Coronary artery (tissue), 2 donors: Measurements from ENCODE around the gene MIEF1.

Experiments
- DNase-seq: peaks from one replicate; pipeline ENCODE4 v3.0.0-alpha.2; 2017; ENCODE audit warnings: low spot score
- H3K27ac ChIP-seq, 2 donors: fragments of 200-600 bp; sonication (generic); one replicate each; pipeline ENCODE4 v1.5.1; 2016 to 2019
- H3K4me3 ChIP-seq: fragments of 200-600 bp; sonication (generic); 2 replicates; pipeline ENCODE4 v1.5.1; 2016; ENCODE audit warnings: mild to moderate bottlenecking, moderate library complexity
- TF ChIP-seq, protein P1 (sequence below): fragments of 200-600 bp; sonication (generic); IDR thresholded peaks from one replicate; pipeline ENCODE4 v1.5.1; 2019; ENCODE audit warnings: antibody characterized with exemption

Gene MIEF1

DNA sequence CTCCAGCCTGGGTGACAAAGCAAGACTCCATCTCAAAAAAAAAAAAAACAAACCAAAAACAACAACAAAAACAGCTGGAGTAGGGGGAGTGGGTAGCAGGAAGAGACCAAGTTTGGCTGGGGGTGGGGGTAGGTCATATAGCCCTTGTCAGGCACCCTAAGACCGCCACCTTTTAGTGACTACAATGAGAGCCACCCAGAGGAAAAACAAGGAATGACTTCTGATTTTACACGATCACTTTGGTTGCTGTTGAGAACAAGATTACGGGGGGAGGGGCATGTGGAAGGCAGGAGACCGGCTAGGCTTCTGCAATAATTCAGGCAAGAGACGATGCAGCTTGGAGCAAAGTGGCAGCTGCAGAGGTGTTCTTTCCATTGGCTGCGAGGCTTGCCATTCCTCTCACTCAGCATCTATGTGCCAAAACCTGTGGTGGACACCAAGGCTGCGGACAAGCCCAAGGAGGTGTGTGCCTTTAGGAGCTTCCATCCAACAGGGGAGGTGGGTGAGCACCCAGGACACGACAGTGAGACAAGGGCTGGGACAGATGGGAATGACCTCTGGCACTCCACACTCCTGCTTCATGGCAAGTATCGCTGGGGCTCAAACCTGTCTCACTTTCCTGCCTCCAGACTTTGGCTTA lies 28.7 kb downstream of the MIEF1 start:
- DNase-seq: no peak
- H3K4me3 ChIP-seq: peak overlapping the region; percentile 97
- TF ChIP-seq, protein P1, sequence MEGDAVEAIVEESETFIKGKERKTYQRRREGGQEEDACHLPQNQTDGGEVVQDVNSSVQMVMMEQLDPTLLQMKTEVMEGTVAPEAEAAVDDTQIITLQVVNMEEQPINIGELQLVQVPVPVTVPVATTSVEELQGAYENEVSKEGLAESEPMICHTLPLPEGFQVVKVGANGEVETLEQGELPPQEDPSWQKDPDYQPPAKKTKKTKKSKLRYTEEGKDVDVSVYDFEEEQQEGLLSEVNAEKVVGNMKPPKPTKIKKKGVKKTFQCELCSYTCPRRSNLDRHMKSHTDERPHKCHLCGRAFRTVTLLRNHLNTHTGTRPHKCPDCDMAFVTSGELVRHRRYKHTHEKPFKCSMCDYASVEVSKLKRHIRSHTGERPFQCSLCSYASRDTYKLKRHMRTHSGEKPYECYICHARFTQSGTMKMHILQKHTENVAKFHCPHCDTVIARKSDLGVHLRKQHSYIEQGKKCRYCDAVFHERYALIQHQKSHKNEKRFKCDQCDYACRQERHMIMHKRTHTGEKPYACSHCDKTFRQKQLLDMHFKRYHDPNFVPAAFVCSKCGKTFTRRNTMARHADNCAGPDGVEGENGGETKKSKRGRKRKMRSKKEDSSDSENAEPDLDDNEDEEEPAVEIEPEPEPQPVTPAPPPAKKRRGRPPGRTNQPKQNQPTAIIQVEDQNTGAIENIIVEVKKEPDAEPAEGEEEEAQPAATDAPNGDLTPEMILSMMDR: no peak
- no peak overlapping the region for H3K27ac ChIP-seq

DNA sequence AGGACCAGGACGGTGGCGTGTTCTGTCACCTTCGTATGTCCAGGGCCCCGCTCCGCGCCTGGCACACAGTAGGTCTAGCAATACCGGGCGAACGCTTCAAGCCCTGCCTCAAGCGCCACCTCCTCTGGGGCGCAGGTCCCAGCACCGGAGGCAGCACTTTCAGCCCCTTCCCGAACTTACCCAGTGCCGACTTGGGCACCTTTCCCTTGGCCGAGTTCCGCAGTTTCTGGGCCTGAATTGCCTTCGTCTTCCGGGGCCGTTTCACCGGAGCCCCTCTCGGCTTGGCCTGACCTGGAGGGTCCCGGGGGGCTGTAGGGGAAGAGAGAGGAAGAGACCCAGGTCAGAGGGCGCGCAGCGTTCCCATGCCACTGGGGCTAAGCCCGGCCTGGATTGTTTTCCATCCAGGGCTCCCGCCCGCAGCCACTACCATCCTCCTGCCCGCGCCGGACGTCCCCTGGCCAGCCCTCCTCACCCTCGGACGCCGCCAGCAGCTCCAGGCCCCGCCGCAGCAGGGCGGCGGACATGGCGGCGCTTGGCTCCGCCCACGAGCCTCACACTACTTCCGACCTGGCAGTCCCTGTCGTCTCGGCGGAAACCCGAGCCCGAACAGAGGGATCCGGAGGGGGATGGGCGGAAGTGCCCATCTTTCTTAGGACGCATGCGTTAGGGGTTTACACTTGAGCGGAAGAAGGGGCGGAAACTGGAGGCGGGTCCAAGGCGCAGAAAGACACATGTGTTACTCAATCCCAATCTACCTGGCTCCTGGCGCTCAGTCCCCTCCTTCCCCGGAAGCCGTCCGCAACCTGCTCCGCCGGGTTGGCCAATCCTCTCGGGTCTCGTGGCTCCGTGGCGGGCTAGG lies 30.4 kb downstream of the MIEF1 start, which contains the start of gene RPS19BP1:
RPS19BP1 (minus strand) TSS at position 534 of the 859 bp plus-strand sequence; CDS start at position 524, 10 bp downstream.
- H3K27ac ChIP-seq: peak within 1 kb of the TSS; percentile 81 to 92
- TF ChIP-seq, protein P1: no peak

DNA sequence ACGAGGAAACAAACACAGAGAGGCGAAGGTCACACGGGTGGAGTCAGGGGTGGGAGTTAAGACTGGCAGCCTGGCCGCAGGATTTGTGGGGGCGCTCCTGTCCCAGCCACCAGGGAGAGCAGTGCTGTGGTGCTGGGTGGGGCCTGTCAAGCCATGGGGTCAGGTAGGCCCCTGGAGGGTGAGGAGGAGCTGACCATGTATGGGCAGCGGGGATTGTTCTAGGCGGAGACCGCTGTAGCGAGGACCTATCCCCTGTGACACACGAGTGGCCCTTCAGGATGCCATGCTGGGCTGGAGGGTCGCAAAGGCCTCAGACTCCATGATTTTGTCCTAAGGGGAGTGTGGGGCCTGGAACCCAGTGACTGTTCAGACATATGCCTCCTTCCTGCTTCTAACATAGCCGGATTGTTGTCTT lies 32.0 kb downstream of the MIEF1 start:
- no peak overlapping the region for H3K4me3 ChIP-seq
- DNase-seq: no peak

More for the DNA sequence above, 30.4 kb downstream of the MIEF1 start, which contains the start of gene RPS19BP1:
- H3K4me3 ChIP-seq: peak within 1 kb of the TSS; percentile 97
- DNase-seq: peak; percentile 99

GRCh38 chr22:39534591-39535356 lies 32.7 kb downstream of the MIEF1 start:
- DNase-seq: no peak
- Histone ChIP-seq H3K27ac (peak overlapping the region in 1 of 2 donors; percentile 35), H3K4me3 (peak overlapping the region; percentile 39)
- TF ChIP-seq, protein P1: peak; percentile 96

More for the DNA sequence above, 32.0 kb downstream of the MIEF1 start:
- TF ChIP-seq, protein P1: no peak
- peak overlapping the region in 1 of 2 donors; percentile 35 for H3K27ac ChIP-seq

DNA sequence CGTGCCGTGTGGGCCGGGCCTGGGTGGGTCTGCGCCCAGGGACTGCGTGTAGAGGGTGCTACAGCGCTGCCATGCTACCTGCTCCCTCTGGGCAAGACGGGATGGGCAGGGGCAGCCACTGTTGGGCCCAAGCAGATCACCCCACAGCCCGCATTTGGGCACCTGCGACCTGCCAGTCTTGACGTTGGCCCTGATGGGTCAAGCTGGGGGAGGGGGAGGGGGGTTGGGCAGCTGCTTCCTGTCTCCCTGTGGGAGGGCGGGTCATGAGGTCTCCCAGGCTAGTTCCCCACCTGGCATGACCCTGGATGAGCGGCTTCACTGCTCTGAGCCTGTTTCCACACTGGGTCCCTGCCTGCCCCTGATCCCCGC lies 33.3 kb downstream of the MIEF1 start:
- no peak overlapping the region for H3K4me3 ChIP-seq
- TF ChIP-seq, protein P1: no peak
- no peak overlapping the region for H3K27ac ChIP-seq
- DNase-seq: no peak

DNA sequence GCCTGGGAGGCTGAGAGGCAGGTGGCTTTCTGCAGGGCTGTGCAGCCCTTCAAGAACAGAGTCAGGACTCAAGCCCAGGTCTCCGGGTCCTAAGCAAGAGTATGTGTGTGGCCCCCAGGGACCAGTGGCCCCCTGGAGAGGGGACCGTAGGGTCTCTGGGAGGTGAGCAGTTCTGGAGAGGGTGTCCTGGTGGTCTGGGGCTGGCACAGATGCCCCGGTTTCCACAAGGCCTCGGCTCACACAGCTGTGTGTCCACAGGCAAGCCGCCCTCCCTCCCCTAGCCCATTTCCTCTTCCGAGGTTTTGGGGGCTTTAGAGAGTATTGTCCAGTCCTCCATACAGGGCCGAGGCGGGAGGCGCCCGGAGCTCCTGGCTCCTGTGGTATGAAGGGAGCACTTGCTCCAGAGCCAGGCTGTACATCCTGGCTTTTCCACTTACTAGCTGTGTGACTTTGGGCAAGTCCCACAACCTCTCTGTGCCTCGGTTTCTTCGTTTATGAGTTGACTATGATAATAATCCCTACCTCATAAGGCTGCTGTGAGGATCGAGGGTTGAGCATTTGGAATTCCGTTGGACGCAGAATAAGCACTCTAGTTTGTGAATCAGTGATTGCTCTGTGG lies 33.9 kb downstream of the MIEF1 start:
- DNase-seq: no peak
- no peak overlapping the region for H3K4me3 ChIP-seq
- TF ChIP-seq, protein P1: no peak
- no peak overlapping the region for H3K27ac ChIP-seq
